Measurements from ENCODE around the gene INS. TPM values are rescaled to one million over a fixed set of nuclear protein-coding genes. Genes with fewer than 3 reads are reported as not detected.

The INS gene
- total RNA-seq, 2 donors from 2014 or later = not detected

DNA sequence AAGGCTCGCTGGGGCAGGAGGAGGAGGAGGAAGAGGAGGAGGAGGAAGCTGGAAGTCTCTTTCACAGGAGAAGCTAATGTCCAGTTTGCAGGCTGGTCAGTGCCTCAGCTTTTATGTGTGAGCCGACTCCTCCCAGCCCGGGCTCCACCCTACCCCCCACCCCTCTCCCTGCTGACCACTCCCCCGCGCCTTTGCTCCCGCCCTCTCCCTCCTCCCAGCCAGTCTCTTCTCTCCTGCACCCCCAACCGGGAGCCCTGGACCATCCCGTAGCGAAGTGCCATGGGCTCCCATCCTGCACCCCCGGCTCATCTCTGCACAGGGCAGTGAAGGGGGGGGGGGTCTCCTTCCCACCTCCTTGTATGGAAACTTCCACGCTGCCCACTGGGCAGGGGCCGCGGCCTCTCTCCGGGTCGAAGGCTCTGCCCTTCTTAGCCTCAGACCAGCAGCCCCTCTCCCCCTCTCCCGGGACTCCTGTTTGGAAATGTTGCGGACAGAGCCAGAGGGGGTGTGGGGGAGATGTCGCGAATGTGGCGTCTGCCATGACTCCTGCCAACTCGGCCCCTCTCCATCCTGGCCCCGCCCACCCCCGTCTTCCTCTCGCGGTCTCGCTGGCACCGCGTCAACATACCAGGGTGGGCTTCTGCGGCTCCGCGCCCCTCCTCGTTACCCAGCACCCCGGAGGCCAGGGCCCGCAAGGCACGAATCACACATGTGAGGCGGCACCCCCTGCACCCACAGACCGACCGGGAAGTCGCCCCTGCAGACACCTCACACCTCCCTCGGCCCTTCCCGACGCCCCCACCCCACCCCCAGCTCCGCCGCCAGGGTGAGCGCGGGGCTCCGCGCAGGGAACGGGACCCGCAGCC is 23.6 kb downstream of the INS start:
- Mint-ChIP-seq H3K36me3 (ENCODE audit: low read depth) (no peaks in the 10 kb centered on the region), H3K4me1 (no peaks in the 10 kb centered on the region), H3K4me3 (peak overlapping the region; percentile 52), H3K27ac (no peak overlapping the region), H3K27me3 (ENCODE audit: insufficient read depth) (peaks cover 84% of the 10 kb centered on the region), H3K9me3 (no peaks in the 10 kb centered on the region)
- DNase-seq = peak; percentile 92
- no peak overlapping the region for H3K27ac ChIP-seq (ENCODE audit: low read depth, low read length)
- no peaks in the 10 kb centered on the region for H3K9me3 ChIP-seq (ENCODE audit: control insufficient read depth, low read length)
- H3K4me3 ChIP-seq (ENCODE audit: low read length) = peak overlapping the region; percentile 65
- TF ChIP-seq, protein P1, sequence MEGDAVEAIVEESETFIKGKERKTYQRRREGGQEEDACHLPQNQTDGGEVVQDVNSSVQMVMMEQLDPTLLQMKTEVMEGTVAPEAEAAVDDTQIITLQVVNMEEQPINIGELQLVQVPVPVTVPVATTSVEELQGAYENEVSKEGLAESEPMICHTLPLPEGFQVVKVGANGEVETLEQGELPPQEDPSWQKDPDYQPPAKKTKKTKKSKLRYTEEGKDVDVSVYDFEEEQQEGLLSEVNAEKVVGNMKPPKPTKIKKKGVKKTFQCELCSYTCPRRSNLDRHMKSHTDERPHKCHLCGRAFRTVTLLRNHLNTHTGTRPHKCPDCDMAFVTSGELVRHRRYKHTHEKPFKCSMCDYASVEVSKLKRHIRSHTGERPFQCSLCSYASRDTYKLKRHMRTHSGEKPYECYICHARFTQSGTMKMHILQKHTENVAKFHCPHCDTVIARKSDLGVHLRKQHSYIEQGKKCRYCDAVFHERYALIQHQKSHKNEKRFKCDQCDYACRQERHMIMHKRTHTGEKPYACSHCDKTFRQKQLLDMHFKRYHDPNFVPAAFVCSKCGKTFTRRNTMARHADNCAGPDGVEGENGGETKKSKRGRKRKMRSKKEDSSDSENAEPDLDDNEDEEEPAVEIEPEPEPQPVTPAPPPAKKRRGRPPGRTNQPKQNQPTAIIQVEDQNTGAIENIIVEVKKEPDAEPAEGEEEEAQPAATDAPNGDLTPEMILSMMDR (conservative IDR thresholded peaks at IDR 0.05) = no peak
- no peaks in the 10 kb centered on the region for H3K4me1 ChIP-seq (ENCODE audit: control insufficient read depth, insufficient read depth, low read length)
- WGBS, 2 experiments (ENCODE audit: insufficient coverage in 1 of 2, insufficient read length in 1 of 2) = 0 to 1% methylated on average over 2 to 49 of the region's 50 CpGs
- H3K36me3 ChIP-seq (ENCODE audit: control insufficient read depth, insufficient read depth, low read length) = no peaks in the 10 kb centered on the region
- H3K27me3 ChIP-seq (ENCODE audit: control insufficient read depth, insufficient read depth, low read length, poor library complexity, severe bottlenecking) = peaks cover 86% of the 10 kb centered on the region
- no peak overlapping the region for H3K9ac ChIP-seq (ENCODE audit: extremely low read depth, low read length, poor library complexity, severe bottlenecking)

DNA sequence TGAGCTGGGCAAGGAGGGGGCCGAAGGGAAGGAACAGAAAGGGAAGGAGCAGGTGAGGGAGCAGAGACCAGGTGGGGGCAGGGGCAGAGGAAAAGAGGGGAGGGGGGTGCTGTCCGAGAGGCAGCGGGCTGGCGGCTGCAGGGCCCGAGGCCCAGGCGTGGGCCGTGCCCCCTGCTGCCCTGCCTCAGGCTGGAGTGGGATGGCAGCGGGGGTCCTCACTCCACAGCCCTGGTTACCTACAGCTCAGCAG is 24.1 kb downstream of the INS start:
- Mint-ChIP-seq H3K9me3 (no peaks in the 10 kb centered on the region), H3K4me1 (no peaks in the 10 kb centered on the region), H3K27me3 (ENCODE audit: insufficient read depth) (peaks cover 82% of the 10 kb centered on the region), H3K27ac (no peak overlapping the region), H3K36me3 (ENCODE audit: low read depth) (no peaks in the 10 kb centered on the region), H3K4me3 (peak overlapping the region; percentile 52)
- H3K27me3 ChIP-seq (ENCODE audit: control insufficient read depth, insufficient read depth, low read length, poor library complexity, severe bottlenecking) = peaks cover 80% of the 10 kb centered on the region
- H3K9me3 ChIP-seq (ENCODE audit: control insufficient read depth, low read length) = no peaks in the 10 kb centered on the region
- no peak overlapping the region for H3K4me3 ChIP-seq (ENCODE audit: low read length)
- H3K4me1 ChIP-seq (ENCODE audit: control insufficient read depth, insufficient read depth, low read length) = no peaks in the 10 kb centered on the region
- H3K9ac ChIP-seq (ENCODE audit: extremely low read depth, low read length, poor library complexity, severe bottlenecking) = no peak overlapping the region
- H3K36me3 ChIP-seq (ENCODE audit: control insufficient read depth, insufficient read depth, low read length) = no peaks in the 10 kb centered on the region
- 30 to 40% methylated on average over 1 to 8 of the region's 8 CpGs for whole genome bisulfite sequencing, 2 experiments (ENCODE audit: insufficient coverage in 1 of 2, insufficient read length in 1 of 2)
- TF ChIP-seq, protein P1 (conservative IDR thresholded peaks at IDR 0.05) = no peak
- no peak for DNase-seq
- no peak overlapping the region for H3K27ac ChIP-seq (ENCODE audit: low read depth, low read length)

DNA sequence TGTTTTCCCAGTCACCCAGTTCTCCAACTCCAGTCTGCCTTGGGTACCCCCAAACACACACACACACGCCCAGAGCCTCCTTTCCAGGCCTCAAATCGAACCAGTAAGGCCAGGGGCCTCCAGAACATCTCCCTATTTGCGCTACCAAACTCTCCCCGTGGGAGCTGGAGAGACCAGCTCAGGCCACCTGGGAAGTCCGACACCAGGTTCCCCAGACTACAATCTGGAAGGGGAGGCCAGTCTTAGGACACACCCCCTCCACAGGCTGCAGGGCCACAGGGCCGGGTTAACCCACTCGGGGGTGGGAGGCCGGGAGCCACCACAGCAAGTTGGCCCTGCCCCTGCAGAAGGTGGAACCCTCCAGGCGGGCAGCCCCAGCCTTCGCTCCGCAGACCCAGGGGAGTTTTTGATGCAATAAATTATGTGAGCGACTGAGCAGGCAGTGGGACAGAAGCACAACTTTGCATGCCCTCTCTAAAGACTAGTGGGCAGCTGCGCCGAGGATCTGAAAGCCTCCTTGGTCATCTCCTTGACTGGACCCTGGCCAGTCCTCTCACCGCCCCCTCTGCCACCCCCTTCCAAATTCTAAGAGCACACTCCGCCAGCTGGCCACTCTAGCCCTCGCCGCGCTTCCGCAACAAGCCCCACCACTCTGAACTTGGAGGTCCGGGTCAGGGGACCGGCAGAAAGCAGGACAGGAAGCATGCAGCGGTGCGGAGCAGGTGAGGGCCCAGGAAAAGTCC is 24.6 kb downstream of the INS start:
- TF ChIP-seq, protein P1 (conservative IDR thresholded peaks at IDR 0.05) = no peak
- H3K9ac ChIP-seq (ENCODE audit: extremely low read depth, low read length, poor library complexity, severe bottlenecking) = no peak overlapping the region
- no peak overlapping the region for H3K4me3 ChIP-seq (ENCODE audit: low read length)
- H3K9me3 Mint-ChIP-seq = no peaks in the 10 kb centered on the region
- H3K9me3 ChIP-seq (ENCODE audit: control insufficient read depth, low read length) = no peaks in the 10 kb centered on the region
- H3K36me3 ChIP-seq (ENCODE audit: control insufficient read depth, insufficient read depth, low read length) = no peaks in the 10 kb centered on the region
- H3K27me3 Mint-ChIP-seq (ENCODE audit: insufficient read depth) = peaks cover 81% of the 10 kb centered on the region
- peak overlapping the region; percentile 52 for H3K4me3 Mint-ChIP-seq
- DNase-seq = no peak
- H3K4me1 Mint-ChIP-seq = no peaks in the 10 kb centered on the region
- no peaks in the 10 kb centered on the region for H3K4me1 ChIP-seq (ENCODE audit: control insufficient read depth, insufficient read depth, low read length)
- H3K27ac ChIP-seq (ENCODE audit: low read depth, low read length) = no peak overlapping the region
- H3K36me3 Mint-ChIP-seq (ENCODE audit: low read depth) = no peaks in the 10 kb centered on the region
- no peak overlapping the region for H3K27ac Mint-ChIP-seq
- 73 to 85% methylated on average over 10 to 24 of the region's 24 CpGs for WGBS, 2 experiments (ENCODE audit: insufficient coverage in 1 of 2, insufficient read length in 1 of 2)
- H3K27me3 ChIP-seq (ENCODE audit: control insufficient read depth, insufficient read depth, low read length, poor library complexity, severe bottlenecking) = peaks cover 75% of the 10 kb centered on the region

All from endodermal cell (in vitro differentiated cells).